ENCODE measurements around the gene PKIG. TPM values are rescaled to one million over a fixed set of nuclear protein-coding genes. Genes with fewer than 3 reads are reported as not detected.

Gene PKIG
- total RNA-seq, 2 experiments from 2014 or later: 31.7 to 46.9 TPM

DNA sequence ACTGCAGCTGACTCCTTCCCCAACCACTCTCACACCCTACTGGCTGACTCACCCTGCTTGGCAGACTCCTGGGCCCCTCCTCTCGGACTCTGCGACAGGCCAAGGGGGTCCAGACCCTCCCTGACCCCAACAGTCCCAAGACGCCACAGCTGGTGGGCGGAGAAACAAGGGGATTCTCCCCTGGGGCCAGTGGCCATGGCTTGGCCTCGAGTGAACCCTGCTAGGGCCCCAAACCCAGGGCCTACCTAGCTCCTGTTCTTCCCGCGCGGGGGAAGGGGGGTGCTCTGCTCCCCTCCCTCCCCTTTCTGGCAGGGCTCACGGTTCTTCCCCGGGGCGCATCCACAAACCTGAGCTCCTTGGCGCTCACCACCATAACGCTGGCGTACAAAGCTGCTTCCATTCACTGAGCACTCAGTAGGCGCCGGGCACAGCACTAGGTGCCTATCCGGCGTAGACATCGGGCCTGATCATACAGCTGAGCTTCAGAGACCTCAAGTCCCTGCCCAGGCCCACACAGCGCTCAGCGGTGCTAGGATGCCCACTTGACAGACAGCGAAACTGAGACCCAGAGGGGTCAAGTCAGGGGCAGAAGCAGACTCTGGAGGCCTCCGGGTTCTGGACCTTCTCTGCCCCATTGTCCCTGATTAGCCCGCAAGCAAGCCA, 68.5 kb downstream of the PKIG start:
- Histone ChIP-seq H2AFZ (ENCODE audit: low read length) (peak overlapping the region; percentile 17; the same call in 1 of the 2 replicates), H3K79me2 (ENCODE audit: insufficient read depth, low read depth, low read length) (peaks cover 41% of the 10 kb centered on the region), H3K9me2 (ENCODE audit: insufficient read depth, low read length) (no peaks in the 10 kb centered on the region), H3K9me3 (ENCODE audit: low read length) (no peaks in the 10 kb centered on the region), H4K20me1 (ENCODE audit: insufficient read depth, low read length) (no peaks in the 10 kb centered on the region), H3K4me2 (ENCODE audit: low read length) (peak overlapping the region; percentile 90), H3K4me1 (ENCODE audit: insufficient read depth, low read length, poor library complexity, severe bottlenecking) (peaks cover 58% of the 10 kb centered on the region), H3K27ac (ENCODE audit: low read depth, low read length, poor library complexity, severe bottlenecking) (peak overlapping the region; percentile 99), H3K4me3 (ENCODE audit: low read depth, low read length, poor library complexity, severe bottlenecking) (peak overlapping the region; percentile 95), H3K36me3 (ENCODE audit: insufficient read depth, low read length) (peaks cover 18% of the 10 kb centered on the region)
- TF ChIP-seq EZH2phosphoT487 (IDR thresholded peaks at IDR 0.05; ENCODE audit: borderline replicate concordance, low read depth, low read length) (no peak), CTCF (conservative IDR thresholded peaks at IDR 0.05; ENCODE audit: low read length) (no peak)
- intact Hi-C loops (cut with micrococcal nuclease; ENCODE audit: unreplicated experiment): no loop called here
- ChIA-PET POLR2A (interaction anchor here (0.8 to 3.9 kb wide), 6 partner anchors 33 to 86 kb away, joined by 3 to 15 read pairs (median 5); partner anchors contain the start of gene PKIG), CTCF (ENCODE audit: unreplicated experiment) (interaction anchor here (0.7 to 1.5 kb wide), 5 partner anchors 30 to 308 kb away, joined by 3 to 21 read pairs (median 3); no protein-coding TSS in a partner anchor)
- peak; percentile 68 for DNase-seq (ENCODE audit: low spot score)
- BruUV-seq (replicated peaks): no TSS peak

DNA sequence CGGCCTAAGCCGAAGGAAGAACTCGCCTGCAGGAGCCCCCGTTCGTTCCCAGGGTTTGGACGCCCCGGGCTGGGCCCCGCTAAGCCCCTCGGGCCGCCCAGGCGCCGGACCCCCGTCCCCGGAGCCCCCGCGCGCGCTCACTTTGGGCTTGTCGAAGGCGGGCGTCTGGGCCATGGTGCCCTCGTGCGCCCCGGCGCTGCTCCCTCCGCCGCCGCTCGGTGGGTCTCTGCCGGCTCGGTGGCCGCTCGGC, 69.0 kb downstream of the PKIG start:
- Histone ChIP-seq H3K9me2 (ENCODE audit: insufficient read depth, low read length) (no peaks in the 10 kb centered on the region), H3K27ac (ENCODE audit: low read depth, low read length, poor library complexity, severe bottlenecking) (peak overlapping the region; percentile 99), H3K4me1 (ENCODE audit: insufficient read depth, low read length, poor library complexity, severe bottlenecking) (peaks cover 56% of the 10 kb centered on the region), H2AFZ (ENCODE audit: low read length) (peak overlapping the region; percentile 17; the same call in 1 of the 2 replicates), H3K79me2 (ENCODE audit: insufficient read depth, low read depth, low read length) (peaks cover 41% of the 10 kb centered on the region), H4K20me1 (ENCODE audit: insufficient read depth, low read length) (no peaks in the 10 kb centered on the region), H3K4me2 (ENCODE audit: low read length) (peak overlapping the region; percentile 90), H3K9me3 (ENCODE audit: low read length) (no peaks in the 10 kb centered on the region), H3K4me3 (ENCODE audit: low read depth, low read length, poor library complexity, severe bottlenecking) (peak overlapping the region; percentile 95), H3K36me3 (ENCODE audit: insufficient read depth, low read length) (peaks cover 18% of the 10 kb centered on the region)
- no TSS peak for BruUV-seq (replicated peaks)
- POLR2A ChIA-PET: interaction anchor here (1.0 to 3.9 kb wide), 4 partner anchors 33 to 68 kb away, joined by 3 to 15 read pairs (median 7); partner anchors contain the start of gene PKIG
- TF ChIP-seq EZH2phosphoT487 (IDR thresholded peaks at IDR 0.05; ENCODE audit: borderline replicate concordance, low read depth, low read length) (no peak), CTCF (conservative IDR thresholded peaks at IDR 0.05; ENCODE audit: low read length) (no peak)
- DNase-seq (ENCODE audit: low spot score): no peak
- CTCF ChIA-PET (ENCODE audit: unreplicated experiment): interaction anchor here (0.7 to 1.0 kb wide), 2 partner anchors 65 to 307 kb away, joined by 3 read pairs; no protein-coding TSS in a partner anchor
- intact Hi-C loops (cut with micrococcal nuclease; ENCODE audit: unreplicated experiment): no loop called here

Data from OCI-LY7 (cell line).